ENCODE measurements around the gene CUX1.

DNA sequence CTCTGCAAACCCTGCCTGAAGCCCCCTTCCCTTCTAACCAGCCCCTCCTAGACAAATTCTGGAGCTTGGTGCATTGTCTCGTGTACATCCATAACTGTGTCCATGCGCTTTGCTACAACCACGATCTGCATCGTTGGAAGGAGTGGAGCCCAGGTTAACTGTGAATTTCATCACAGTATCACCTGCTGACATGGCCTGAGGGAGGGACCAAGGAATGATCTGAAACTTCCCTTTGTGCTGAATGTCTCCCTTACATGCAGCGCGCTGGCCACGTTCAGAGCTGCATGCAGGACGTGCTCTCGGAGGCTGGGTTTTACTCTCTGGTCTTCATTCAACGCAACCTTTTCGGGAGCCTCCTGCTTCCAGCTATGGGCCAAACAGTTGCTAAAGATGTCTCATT lies 222.3 kb downstream of the CUX1 start:
- TF ChIP-seq YY1 (IDR thresholded peaks at IDR 0.05; ENCODE audit: insufficient read depth, insufficient read length) (no peak), ZNF274 (IDR thresholded peaks at IDR 0.05; ENCODE audit: low read depth, low read length) (no peak), SUZ12 (IDR thresholded peaks at IDR 0.05; ENCODE audit: extremely low read depth, insufficient read depth, insufficient read length) (no peak)

All from NT2/D1 (cell line).